Ascending aorta (tissue), 2 donors: ENCODE measurements around the gene SFSWAP. TPM values are rescaled to one million over a fixed set of nuclear protein-coding genes. Genes with fewer than 3 reads are reported as not detected.

ENCODE experiments used
- DNase-seq, 2 donors: peaks; one replicate each; pipeline ENCODE4 v3.0.0-alpha.2; 2019; ENCODE audit warnings: low spot score in 2 of 2
- H3K27ac ChIP-seq, 2 donors: fragments of 200-600 bp; sonication (generic); one replicate each; pipeline ENCODE4 v1.5.1; 2016 to 2017; ENCODE audit warnings: mild to moderate bottlenecking in 1 of 2
- H3K27me3 ChIP-seq: fragments of 200-600 bp; sonication (generic); one replicate; pipeline ENCODE4 v1.5.1; 2017
- H3K36me3 ChIP-seq, 2 donors: fragments of 200-600 bp; sonication (generic); one replicate each; pipeline ENCODE4 v1.5.1; 2016
- H3K4me1 ChIP-seq, 2 donors: fragments of 200-600 bp; sonication (generic); one replicate each; pipeline ENCODE4 v1.5.1; 2016 to 2017; ENCODE audit warnings: mild to moderate bottlenecking in 1 of 2
- H3K4me3 ChIP-seq, 2 donors: fragments of 200-600 bp; sonication (generic); one replicate each; pipeline ENCODE4 v1.5.1; 2016 to 2017; ENCODE audit warnings: mild to moderate bottlenecking in 1 of 2
- H3K9me3 ChIP-seq, 2 donors: fragments of 200-600 bp; sonication (generic); one replicate each; pipeline ENCODE4 v1.5.1; 2016
- intact Hi-C: fragments of 100-400 bp; cut with DNase I; formaldehyde crosslinking; loops from one replicate; pipeline ENCODE4 v1.15.1; 2023
- total RNA-seq: library from RNA; depleted of rRNA; stranded (reverse); fragments of >200 nt; gene quantifications from one replicate; pipeline ENCODE4 v1.1.0, GENCODE V29; 2016
- TF ChIP-seq, protein P1 (sequence below), 3 experiments: fragments of 200-600 bp in 2 of 3; fragments of 450-650 bp in 1 of 3; sonication (generic) in 2 of 3; IDR thresholded peaks; one replicate each; pipeline ENCODE4 v1.5.1; 2016 to 2019; ENCODE audit warnings: antibody characterized with exemption in 3 of 3, mild to moderate bottlenecking in 1 of 3, moderate library complexity in 1 of 3

The SFSWAP gene
- total RNA-seq, 1 donor from 2014 or later, result 15.8 TPM

- Histone ChIP-seq H3K4me1 (no peaks in the 10 kb centered on the region), H3K27me3 (no peaks in the 10 kb centered on the region), H3K36me3 (peaks cover 52 to 79% of the 10 kb centered on the region in 2 donors), H3K9me3 (no peaks in the 10 kb centered on the region), H3K4me3 (no peak overlapping the region), H3K27ac (no peak overlapping the region)
- TF ChIP-seq, protein P1, sequence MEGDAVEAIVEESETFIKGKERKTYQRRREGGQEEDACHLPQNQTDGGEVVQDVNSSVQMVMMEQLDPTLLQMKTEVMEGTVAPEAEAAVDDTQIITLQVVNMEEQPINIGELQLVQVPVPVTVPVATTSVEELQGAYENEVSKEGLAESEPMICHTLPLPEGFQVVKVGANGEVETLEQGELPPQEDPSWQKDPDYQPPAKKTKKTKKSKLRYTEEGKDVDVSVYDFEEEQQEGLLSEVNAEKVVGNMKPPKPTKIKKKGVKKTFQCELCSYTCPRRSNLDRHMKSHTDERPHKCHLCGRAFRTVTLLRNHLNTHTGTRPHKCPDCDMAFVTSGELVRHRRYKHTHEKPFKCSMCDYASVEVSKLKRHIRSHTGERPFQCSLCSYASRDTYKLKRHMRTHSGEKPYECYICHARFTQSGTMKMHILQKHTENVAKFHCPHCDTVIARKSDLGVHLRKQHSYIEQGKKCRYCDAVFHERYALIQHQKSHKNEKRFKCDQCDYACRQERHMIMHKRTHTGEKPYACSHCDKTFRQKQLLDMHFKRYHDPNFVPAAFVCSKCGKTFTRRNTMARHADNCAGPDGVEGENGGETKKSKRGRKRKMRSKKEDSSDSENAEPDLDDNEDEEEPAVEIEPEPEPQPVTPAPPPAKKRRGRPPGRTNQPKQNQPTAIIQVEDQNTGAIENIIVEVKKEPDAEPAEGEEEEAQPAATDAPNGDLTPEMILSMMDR (IDR thresholded peaks at IDR 0.05), result no peak
- intact Hi-C loops, result no loop called here
- DNase-seq, result no peak
Observed at GRCh38 chr12:131796411-131796736, 85.5 kb downstream of the SFSWAP start.

- Histone ChIP-seq H3K4me1 (no peaks in the 10 kb centered on the region), H3K4me3 (no peak overlapping the region), H3K9me3 (no peaks in the 10 kb centered on the region), H3K36me3 (peaks cover 55 to 76% of the 10 kb centered on the region in 2 donors), H3K27me3 (no peaks in the 10 kb centered on the region), H3K27ac (no peak overlapping the region)
- TF ChIP-seq, protein P1 (IDR thresholded peaks at IDR 0.05), result no peak
- intact Hi-C loops, result no loop called here
- no peak for DNase-seq
Observed at GRCh38 chr12:131796754-131797587, 86.1 kb downstream of the SFSWAP start.

GRCh38 chr12:131797588-131797934, 86.7 kb downstream of the SFSWAP start:
- Histone ChIP-seq H3K4me3 (no peak overlapping the region), H3K9me3 (no peaks in the 10 kb centered on the region), H3K27me3 (no peaks in the 10 kb centered on the region), H3K4me1 (no peaks in the 10 kb centered on the region), H3K27ac (no peak overlapping the region), H3K36me3 (peaks cover 61 to 77% of the 10 kb centered on the region in 2 donors)
- no peak for DNase-seq
- TF ChIP-seq, protein P1 (IDR thresholded peaks at IDR 0.05), result no peak
- intact Hi-C loops, result no loop called here

GRCh38 chr12:131799195-131799594, 88.3 kb downstream of the SFSWAP start:
- DNase-seq, result no peak
- intact Hi-C loops, result no loop called here
- Histone ChIP-seq H3K36me3 (peaks cover 57 to 69% of the 10 kb centered on the region in 2 donors), H3K4me3 (no peak overlapping the region), H3K27me3 (no peaks in the 10 kb centered on the region), H3K9me3 (no peaks in the 10 kb centered on the region), H3K27ac (no peak overlapping the region), H3K4me1 (no peaks in the 10 kb centered on the region)
- TF ChIP-seq, protein P1 (IDR thresholded peaks at IDR 0.05), result no peak

DNA sequence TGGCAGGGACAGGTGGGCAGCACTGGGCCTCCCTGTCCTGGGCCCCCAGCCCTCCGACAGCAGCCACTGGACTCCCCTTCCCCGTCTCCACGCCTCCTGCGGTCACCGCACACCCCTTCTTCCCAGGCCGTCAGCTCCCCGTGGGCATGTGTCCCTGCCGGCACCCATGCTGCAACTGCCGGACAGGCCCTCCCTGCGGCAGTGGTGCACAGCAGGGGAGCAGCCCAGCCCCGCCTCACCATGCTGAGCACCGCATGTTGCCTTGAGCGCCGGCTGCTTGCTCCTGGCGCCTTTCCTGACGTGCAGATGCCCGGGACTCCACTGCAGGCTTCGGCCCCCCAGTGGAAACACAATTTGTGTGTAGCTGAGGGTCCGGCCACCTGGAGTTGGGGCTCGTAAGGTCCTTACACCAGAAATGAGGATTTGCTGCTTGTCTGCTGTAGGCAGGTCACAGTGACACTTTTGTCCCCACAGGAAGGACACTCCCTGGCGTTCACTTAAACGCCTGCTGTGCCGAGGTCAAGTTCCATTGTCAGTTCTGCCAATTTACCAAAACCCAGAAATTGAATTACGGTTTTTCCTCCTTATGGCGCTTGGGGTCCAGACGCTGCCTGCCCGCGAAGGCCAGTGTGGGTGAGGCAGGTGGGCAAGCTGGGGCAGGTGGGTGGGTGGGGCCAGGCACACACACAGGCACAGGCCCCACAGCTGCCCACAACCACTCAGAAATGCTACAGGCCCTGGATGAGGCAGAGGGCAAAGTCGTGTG, 89.1 kb downstream of the SFSWAP start:
- Histone ChIP-seq H3K27ac (no peak overlapping the region), H3K27me3 (no peaks in the 10 kb centered on the region), H3K4me1 (no peaks in the 10 kb centered on the region), H3K4me3 (no peak overlapping the region), H3K36me3 (peaks cover 48 to 60% of the 10 kb centered on the region in 2 donors), H3K9me3 (no peaks in the 10 kb centered on the region)
- TF ChIP-seq, protein P1 (IDR thresholded peaks at IDR 0.05), result no peak
- intact Hi-C loops, result no loop called here
- DNase-seq, result no peak
